H1 (cell line): ENCODE data around the gene CNGA1. TPM values are rescaled to one million over a fixed set of nuclear protein-coding genes. Genes with fewer than 3 reads are reported as not detected.
A peak's percentile ranks its signal among the peaks of the same experiment; 100 is the strongest.

Source experiments
- CBX5 ChIP-seq: fragments of 300-800, 300-1000 bp; sonication (generic); IDR thresholded peaks from 2 replicates; pipeline ENCODE4 v1.7.1; 2016; ENCODE audit warnings: antibody characterized with exemption, low read length, low read depth
- CHD1 ChIP-seq: IDR thresholded peaks from 2 replicates; pipeline ENCODE4 v1.6.1; 2012; ENCODE audit warnings: low read depth, low read length, improper control_type of control experiment
- EP300 ChIP-seq, 2 experiments: IDR thresholded peaks; 1 replicate in 1 of 2; 2 replicates in 1 of 2; pipeline ENCODE4 v1.6.1; 2011 to 2012; ENCODE audit warnings: low read depth in 2 of 2, low read length in 2 of 2, mild to moderate bottlenecking in 2 of 2, borderline replicate concordance in 1 of 2, inconsistent platforms in 1 of 2, moderate library complexity in 1 of 2
- GABPA ChIP-seq: IDR thresholded peaks from 2 replicates; pipeline ENCODE4 v1.6.1; 2011; ENCODE audit warnings: mild to moderate bottlenecking, low read length, moderate library complexity, borderline replicate concordance; ENCODE audit not compliant: insufficient read depth
- GTF2F1 ChIP-seq: IDR thresholded peaks from 2 replicates; pipeline ENCODE4 v1.6.1; 2012; ENCODE audit warnings: low read depth, low read length, improper control_type of control experiment, borderline replicate concordance
- KDM5A ChIP-seq: fragments of 200-600 bp; IDR thresholded peaks from 2 replicates; pipeline ENCODE4 v1.7.1; 2012; ENCODE audit warnings: mild to moderate bottlenecking, low read length, inconsistent platforms, mixed read lengths
- PHF8 ChIP-seq: fragments of 200-600 bp; sonication (generic); conservative IDR thresholded peaks from 2 replicates; pipeline ENCODE4 v1.7.1; 2012; ENCODE audit warnings: low read depth, mild to moderate bottlenecking, inconsistent platforms, low read length, moderate library complexity
- RBBP5 ChIP-seq: IDR thresholded peaks from 2 replicates; pipeline ENCODE4 v1.7.1; 2012; ENCODE audit warnings: low read depth, mild to moderate bottlenecking, inconsistent platforms, low read length, moderate library complexity, borderline replicate concordance
- RNF2 ChIP-seq: fragments of 200-900, 300-1000 bp; sonication (generic); IDR thresholded peaks from 2 replicates; pipeline ENCODE4 v1.7.1; 2016; ENCODE audit warnings: borderline replicate concordance, low read depth, mild to moderate bottlenecking, antibody characterized with exemption, low read length; ENCODE audit not compliant: poor library complexity, severe bottlenecking; ENCODE audit errors: missing control alignments
- RXRA ChIP-seq: IDR thresholded peaks from 2 replicates; pipeline ENCODE4 v1.6.1; 2011; ENCODE audit warnings: low read depth, mild to moderate bottlenecking, low read length, moderate library complexity; ENCODE audit not compliant: insufficient read depth
- SRF ChIP-seq: IDR thresholded peaks from 2 replicates; pipeline ENCODE4 v1.6.1; 2011; ENCODE audit warnings: mild to moderate bottlenecking, low read depth, low read length, moderate library complexity
- TCF12 ChIP-seq: IDR thresholded peaks from 2 replicates; pipeline ENCODE4 v1.6.1; 2011; ENCODE audit warnings: low read depth, mild to moderate bottlenecking, low read length
- ZNF274 ChIP-seq: IDR thresholded peaks from 2 replicates; pipeline ENCODE4 v1.7.0; 2012; ENCODE audit warnings: low read length, borderline replicate concordance; ENCODE audit errors: extremely low read depth
- polyA plus RNA-seq, 7 experiments: library from polyadenylated mRNA; depleted of rRNA in 3 of 7; stranded (reverse) in 5 of 7; unstranded in 2 of 7; fragments of >200 nt in 5 of 7; fragments of 200-250 nt in 2 of 7; gene quantifications; 1 replicate in 5 of 7; 2 replicates in 1 of 7; 4 replicates in 1 of 7; pipeline versions ENCODE4 v1.2.1 to v1.2.3, GENCODE V29; 2011 to 2013; ENCODE audit warnings: missing spikeins in 2 of 7, mixed read lengths in 2 of 7
- total RNA-seq: library from RNA; stranded (reverse); fragmentation: NEBNext Ultra II Directional; extraction: Animal tissue kit (Norgen Biotek cat#: 25700); gene quantifications from 2 replicates; pipeline ENCODE4 v1.2.1, GENCODE V29; 2021
- TF ChIP-seq, protein P1 (sequence below): IDR thresholded peaks from 2 replicates; pipeline ENCODE4 v1.6.1; 2011; ENCODE audit warnings: low read length, improper control_type of control experiment
- TF ChIP-seq, protein P2 (sequence below): IDR thresholded peaks from 2 replicates; pipeline ENCODE4 v1.6.1; 2012; ENCODE audit warnings: inconsistent platforms
- TF ChIP-seq, protein P3 (sequence below), 3 experiments: IDR thresholded peaks; 1 replicate in 2 of 3; 2 replicates in 1 of 3; pipeline versions ENCODE4 v1.5.1 to v1.6.1; 2011; ENCODE audit warnings: low read length in 3 of 3, mild to moderate bottlenecking in 3 of 3, inconsistent platforms in 2 of 3, low read depth in 1 of 3, moderate library complexity in 1 of 3; ENCODE audit not compliant: insufficient read depth in 1 of 3; ENCODE audit errors: control extremely low read depth in 1 of 3

The CNGA1 gene
- total and polyA plus RNA-seq, 2 of the 8 experiments (the other 6 are each of a cell fraction or from before 2014, with no cell fraction given), result 0.17 to 0.54 TPM

DNA sequence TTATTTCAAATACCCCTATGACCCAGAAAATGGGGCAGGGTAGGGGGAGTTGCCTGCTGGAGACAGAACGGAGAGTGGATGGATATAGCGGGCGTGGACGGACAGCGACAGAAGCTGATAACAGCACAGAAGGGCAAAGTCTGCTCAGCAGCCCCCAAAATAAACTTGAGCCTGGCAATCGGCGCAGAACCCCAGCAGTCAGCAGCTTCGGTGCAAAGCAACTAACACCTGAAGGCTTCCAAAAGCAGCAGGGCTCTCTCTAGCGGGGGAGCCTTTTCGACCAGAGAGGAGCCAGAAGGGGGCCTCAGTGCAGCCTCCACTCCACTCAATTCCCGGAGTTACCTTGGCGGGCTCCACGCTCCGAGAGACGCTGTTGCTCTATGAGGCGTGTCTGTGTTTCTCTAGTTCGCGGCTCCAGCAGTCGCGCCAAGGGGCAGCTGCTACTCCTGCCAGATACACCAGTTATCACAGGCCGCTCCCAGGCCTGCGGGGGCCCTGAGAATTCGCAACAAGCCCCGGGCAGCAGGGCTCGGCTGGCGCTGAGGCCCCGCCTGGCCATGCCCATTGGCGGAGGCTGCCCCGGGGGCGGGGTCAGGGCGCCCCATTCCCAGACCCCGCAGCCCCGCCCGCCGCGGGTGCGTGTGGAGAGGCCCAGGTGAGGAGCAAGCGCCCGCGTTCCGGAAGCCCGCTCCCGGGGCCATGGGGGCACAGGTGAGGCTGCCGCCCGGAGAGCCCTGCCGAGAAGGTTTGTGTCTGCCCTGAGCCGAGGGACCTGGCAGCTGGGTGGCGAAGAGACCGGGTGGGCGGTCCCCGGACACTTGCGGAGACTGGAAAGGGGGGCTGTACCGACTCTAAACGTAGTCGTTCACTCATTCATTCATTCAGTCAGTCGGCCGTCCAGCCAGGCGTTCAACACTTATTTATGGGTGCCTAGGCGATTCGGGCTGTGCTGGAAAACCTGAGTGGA, at the start of gene CNGA1, which contains the start of gene NIPAL1 (continued):
- TF ChIP-seq, protein P1, sequence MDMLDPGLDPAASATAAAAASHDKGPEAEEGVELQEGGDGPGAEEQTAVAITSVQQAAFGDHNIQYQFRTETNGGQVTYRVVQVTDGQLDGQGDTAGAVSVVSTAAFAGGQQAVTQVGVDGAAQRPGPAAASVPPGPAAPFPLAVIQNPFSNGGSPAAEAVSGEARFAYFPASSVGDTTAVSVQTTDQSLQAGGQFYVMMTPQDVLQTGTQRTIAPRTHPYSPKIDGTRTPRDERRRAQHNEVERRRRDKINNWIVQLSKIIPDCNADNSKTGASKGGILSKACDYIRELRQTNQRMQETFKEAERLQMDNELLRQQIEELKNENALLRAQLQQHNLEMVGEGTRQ, result no peak
- TF ChIP-seq RNF2, result no peak
- no peak for TF ChIP-seq CBX5
- no peak for TF ChIP-seq GTF2F1
- TF ChIP-seq RBBP5, result peak; percentile 56; the same call in 1 of the 2 replicates
- peak; percentile 64 for TF ChIP-seq PHF8
- TF ChIP-seq EP300 (IDR thresholded peaks at IDR 0.05; ENCODE audit: borderline replicate concordance in 1 of 2, low read depth in 2 of 2, low read length in 2 of 2), result 0 out of 3 replicates have a peak, but pooled peaks of 1 of the 2 experiments have one; percentile 34
- TF ChIP-seq, protein P2, sequence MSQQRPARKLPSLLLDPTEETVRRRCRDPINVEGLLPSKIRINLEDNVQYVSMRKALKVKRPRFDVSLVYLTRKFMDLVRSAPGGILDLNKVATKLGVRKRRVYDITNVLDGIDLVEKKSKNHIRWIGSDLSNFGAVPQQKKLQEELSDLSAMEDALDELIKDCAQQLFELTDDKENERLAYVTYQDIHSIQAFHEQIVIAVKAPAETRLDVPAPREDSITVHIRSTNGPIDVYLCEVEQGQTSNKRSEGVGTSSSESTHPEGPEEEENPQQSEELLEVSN, result no peak
- no peak for TF ChIP-seq TCF12
- no peak for TF ChIP-seq GABPA
- no peak for TF ChIP-seq SRF
- TF ChIP-seq RXRA, result no peak
- no peak for TF ChIP-seq KDM5A
- TF ChIP-seq CHD1, result no peak
- TF ChIP-seq, protein P3, sequence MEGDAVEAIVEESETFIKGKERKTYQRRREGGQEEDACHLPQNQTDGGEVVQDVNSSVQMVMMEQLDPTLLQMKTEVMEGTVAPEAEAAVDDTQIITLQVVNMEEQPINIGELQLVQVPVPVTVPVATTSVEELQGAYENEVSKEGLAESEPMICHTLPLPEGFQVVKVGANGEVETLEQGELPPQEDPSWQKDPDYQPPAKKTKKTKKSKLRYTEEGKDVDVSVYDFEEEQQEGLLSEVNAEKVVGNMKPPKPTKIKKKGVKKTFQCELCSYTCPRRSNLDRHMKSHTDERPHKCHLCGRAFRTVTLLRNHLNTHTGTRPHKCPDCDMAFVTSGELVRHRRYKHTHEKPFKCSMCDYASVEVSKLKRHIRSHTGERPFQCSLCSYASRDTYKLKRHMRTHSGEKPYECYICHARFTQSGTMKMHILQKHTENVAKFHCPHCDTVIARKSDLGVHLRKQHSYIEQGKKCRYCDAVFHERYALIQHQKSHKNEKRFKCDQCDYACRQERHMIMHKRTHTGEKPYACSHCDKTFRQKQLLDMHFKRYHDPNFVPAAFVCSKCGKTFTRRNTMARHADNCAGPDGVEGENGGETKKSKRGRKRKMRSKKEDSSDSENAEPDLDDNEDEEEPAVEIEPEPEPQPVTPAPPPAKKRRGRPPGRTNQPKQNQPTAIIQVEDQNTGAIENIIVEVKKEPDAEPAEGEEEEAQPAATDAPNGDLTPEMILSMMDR (IDR thresholded peaks at IDR 0.05; ENCODE audit: control extremely low read depth in 1 of 3, insufficient read depth in 1 of 3, low read depth in 1 of 3, low read length in 3 of 3), result peak; percentile 14 to 46 (median 37)
- TF ChIP-seq ZNF274, result no peak
